ENCODE measurements around the gene ERVK3-1.

The ERVK3-1 gene

GRCh38 chr19:58326914-58327726, 21.9 kb downstream of the ERVK3-1 start, which contains the start of gene ZSCAN22:
Gene ZSCAN22, plus strand, starts transcription at chr19:58326994. Its CDS starts 7,809 bp downstream, at chr19:58334803.
- H3K79me1 ChIP-seq (ENCODE audit: low read depth, low read length), result peaks cover 7% of the 10 kb centered on the region
- no peak within 1 kb of the TSS for H4K91ac ChIP-seq (ENCODE audit: low read depth, low read length, poor library complexity)
- DNase-seq (ENCODE audit: low spot score), result peak; percentile 95
- H2BK5ac ChIP-seq (ENCODE audit: low read length), result peak within 1 kb of the TSS; percentile 30
- H3K23ac ChIP-seq (ENCODE audit: low read depth, low read length, poor library complexity), result peak within 1 kb of the TSS; percentile 99
- no peaks in the 10 kb centered on the region for H3K9me3 ChIP-seq (replicated peaks in 1 of 2; ENCODE audit: control insufficient read depth in 2 of 2, insufficient read depth in 1 of 2, low read depth in 1 of 2, low read length in 2 of 2)
- H3K27ac ChIP-seq (replicated peaks; ENCODE audit: low read length), result peak within 1 kb of the TSS; percentile 34
- peaks cover 5 to 8% of the 10 kb centered on the region in 2 donors for H3K4me1 ChIP-seq (ENCODE audit: control insufficient read depth in 2 of 2, insufficient read depth in 1 of 2, low read depth in 1 of 2, low read length in 2 of 2)
- H3K4me2 ChIP-seq (ENCODE audit: insufficient read depth, low read length, poor library complexity, severe bottlenecking), result peak within 1 kb of the TSS; percentile 95
- peak within 1 kb of the TSS; percentile 100 for H3K9ac ChIP-seq (ENCODE audit: low read depth, low read length, poor library complexity)
- peak within 1 kb of the TSS; percentile 89 for H3K18ac ChIP-seq (ENCODE audit: low read length)
- H2BK120ac ChIP-seq (ENCODE audit: low read depth, low read length), result peak within 1 kb of the TSS; percentile 38
- peak within 1 kb of the TSS; percentile 53 for H4K8ac ChIP-seq (ENCODE audit: low read depth, low read length)
- H3K27me3 ChIP-seq (ENCODE audit: control insufficient read depth in 3 of 3, insufficient read depth in 3 of 3, low read depth in 1 of 3, low read length in 3 of 3), result no peaks in the 10 kb centered on the region
- peak within 1 kb of the TSS; percentile 95 for H3K14ac ChIP-seq (ENCODE audit: low read length)
- no CpG with 5 or more reads among the region's 62 CpGs for WGBS, 2 donors (ENCODE audit: extremely low coverage in 2 of 2, insufficient read length in 2 of 2, insufficient replicate concordance in 1 of 2)
- H2BK15ac ChIP-seq (ENCODE audit: low read length), result peak within 1 kb of the TSS; percentile 38
- peak within 1 kb of the TSS; percentile 74 to 97 for H3K4me3 ChIP-seq (ENCODE audit: low read length in 2 of 2)
- peak within 1 kb of the TSS; percentile 91 for H2BK12ac ChIP-seq (ENCODE audit: low read length)
- peaks cover 4 to 18% of the 10 kb centered on the region in 2 donors for H3K36me3 ChIP-seq (replicated peaks in 1 of 2; ENCODE audit: control insufficient read depth in 2 of 2, insufficient read depth in 2 of 2, low read length in 2 of 2)
- peak within 1 kb of the TSS; percentile 61 for H3K4ac ChIP-seq (ENCODE audit: low read length)
- peak within 1 kb of the TSS; percentile 97 for H2AFZ ChIP-seq (ENCODE audit: low read length)
- peak within 1 kb of the TSS; percentile 86 for H2AK5ac ChIP-seq (ENCODE audit: low read depth, low read length)

DNA sequence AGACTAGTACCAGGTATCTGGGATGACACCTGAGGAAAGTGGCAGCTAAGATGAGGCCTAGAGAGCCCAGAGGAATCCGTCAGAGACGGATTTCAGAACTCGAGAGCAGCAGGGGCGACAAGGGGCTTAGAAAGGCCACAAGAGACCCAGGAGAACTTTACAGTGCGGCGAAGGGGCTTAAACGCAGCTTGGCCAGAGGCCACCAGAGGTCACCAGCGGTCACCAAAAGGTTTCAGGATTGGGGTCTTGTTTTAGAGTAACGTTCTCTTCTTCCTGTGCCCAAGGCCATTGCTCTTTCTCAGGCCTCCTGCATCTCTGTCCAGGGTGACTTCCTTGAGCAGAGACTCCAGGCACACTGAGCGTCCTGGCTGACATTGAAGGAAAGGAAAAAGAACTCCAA, 23.8 kb downstream of the ERVK3-1 start:
- Histone ChIP-seq H3K18ac (ENCODE audit: low read length) (no peak overlapping the region), H3K23ac (ENCODE audit: low read depth, low read length, poor library complexity) (no peak overlapping the region), H2AFZ (ENCODE audit: low read length) (peak overlapping the region; percentile 56), H2BK15ac (ENCODE audit: low read length) (no peak overlapping the region), H3K4ac (ENCODE audit: low read length) (no peak overlapping the region), H4K8ac (ENCODE audit: low read depth, low read length) (no peak overlapping the region), H3K9ac (ENCODE audit: low read depth, low read length, poor library complexity) (no peak overlapping the region), H4K91ac (ENCODE audit: low read depth, low read length, poor library complexity) (no peak overlapping the region), H3K27ac (replicated peaks; ENCODE audit: low read length) (no peak overlapping the region), H3K27me3 (ENCODE audit: control insufficient read depth in 3 of 3, insufficient read depth in 3 of 3, low read depth in 1 of 3, low read length in 3 of 3) (no peaks in the 10 kb centered on the region), H2AK5ac (ENCODE audit: low read depth, low read length) (no peak overlapping the region), H3K79me1 (ENCODE audit: low read depth, low read length) (peaks cover 7% of the 10 kb centered on the region), H3K4me1 (ENCODE audit: control insufficient read depth in 2 of 2, insufficient read depth in 1 of 2, low read depth in 1 of 2, low read length in 2 of 2) (peaks cover 5 to 8% of the 10 kb centered on the region in 2 donors), H3K14ac (ENCODE audit: low read length) (no peak overlapping the region), H2BK5ac (ENCODE audit: low read length) (no peak overlapping the region), H3K4me3 (ENCODE audit: low read length in 2 of 2) (peak overlapping the region in 1 of 2 donors; percentile 74), H2BK120ac (ENCODE audit: low read depth, low read length) (no peak overlapping the region), H3K9me3 (replicated peaks in 1 of 2; ENCODE audit: control insufficient read depth in 2 of 2, insufficient read depth in 1 of 2, low read depth in 1 of 2, low read length in 2 of 2) (no peaks in the 10 kb centered on the region), H3K36me3 (replicated peaks in 1 of 2; ENCODE audit: control insufficient read depth in 2 of 2, insufficient read depth in 2 of 2, low read length in 2 of 2) (peaks cover 2 to 9% of the 10 kb centered on the region in 2 donors), H3K4me2 (ENCODE audit: insufficient read depth, low read length, poor library complexity, severe bottlenecking) (no peak overlapping the region), H2BK12ac (ENCODE audit: low read length) (no peak overlapping the region)
- WGBS, 2 donors (ENCODE audit: extremely low coverage in 2 of 2, insufficient read length in 2 of 2, insufficient replicate concordance in 1 of 2), result no CpG with 5 or more reads among the region's 10 CpGs
- peak; percentile 47 for DNase-seq (ENCODE audit: low spot score)

- no peak overlapping the region for H3K18ac ChIP-seq (ENCODE audit: low read length)
- no peak overlapping the region for H4K8ac ChIP-seq (ENCODE audit: low read depth, low read length)
- no peak overlapping the region for H3K9ac ChIP-seq (ENCODE audit: low read depth, low read length, poor library complexity)
- H3K4me1 ChIP-seq (ENCODE audit: control insufficient read depth in 2 of 2, insufficient read depth in 1 of 2, low read depth in 1 of 2, low read length in 2 of 2), result peaks cover 4 to 8% of the 10 kb centered on the region in 2 donors
- H3K4me3 ChIP-seq (ENCODE audit: low read length in 2 of 2), result no peak overlapping the region
- H3K27ac ChIP-seq (replicated peaks; ENCODE audit: low read length), result no peak overlapping the region
- WGBS, 2 donors (ENCODE audit: extremely low coverage in 2 of 2, insufficient read length in 2 of 2, insufficient replicate concordance in 1 of 2), result no CpG with 5 or more reads among the region's 4 CpGs
- no peak overlapping the region for H2AFZ ChIP-seq (ENCODE audit: low read length)
- no peak overlapping the region for H2BK120ac ChIP-seq (ENCODE audit: low read depth, low read length)
- no peak overlapping the region for H2BK12ac ChIP-seq (ENCODE audit: low read length)
- no peaks in the 10 kb centered on the region for H3K27me3 ChIP-seq (ENCODE audit: control insufficient read depth in 3 of 3, insufficient read depth in 3 of 3, low read depth in 1 of 3, low read length in 3 of 3)
- H3K36me3 ChIP-seq (replicated peaks in 1 of 2; ENCODE audit: control insufficient read depth in 2 of 2, insufficient read depth in 2 of 2, low read length in 2 of 2), result peaks cover 3 to 10% of the 10 kb centered on the region in 2 donors
- peaks cover 3% of the 10 kb centered on the region for H3K79me1 ChIP-seq (ENCODE audit: low read depth, low read length)
- H3K4me2 ChIP-seq (ENCODE audit: insufficient read depth, low read length, poor library complexity, severe bottlenecking), result no peak overlapping the region
- H3K9me3 ChIP-seq (replicated peaks in 1 of 2; ENCODE audit: control insufficient read depth in 2 of 2, insufficient read depth in 1 of 2, low read depth in 1 of 2, low read length in 2 of 2), result no peaks in the 10 kb centered on the region
- no peak overlapping the region for H3K14ac ChIP-seq (ENCODE audit: low read length)
- DNase-seq (ENCODE audit: low spot score), result no peak
- no peak overlapping the region for H3K23ac ChIP-seq (ENCODE audit: low read depth, low read length, poor library complexity)
- no peak overlapping the region for H2AK5ac ChIP-seq (ENCODE audit: low read depth, low read length)
- no peak overlapping the region for H4K91ac ChIP-seq (ENCODE audit: low read depth, low read length, poor library complexity)
- H3K4ac ChIP-seq (ENCODE audit: low read length), result no peak overlapping the region
- H2BK15ac ChIP-seq (ENCODE audit: low read length), result no peak overlapping the region
- no peak overlapping the region for H2BK5ac ChIP-seq (ENCODE audit: low read length)
These were observed 25.3 kb downstream of the ERVK3-1 start for GRCh38 chr19:58330458-58330857.

- H3K27ac ChIP-seq (replicated peaks; ENCODE audit: low read length), result no peak overlapping the region
- no peak overlapping the region for H3K4ac ChIP-seq (ENCODE audit: low read length)
- H4K91ac ChIP-seq (ENCODE audit: low read depth, low read length, poor library complexity), result no peak overlapping the region
- no peak overlapping the region for H3K9ac ChIP-seq (ENCODE audit: low read depth, low read length, poor library complexity)
- H2BK120ac ChIP-seq (ENCODE audit: low read depth, low read length), result no peak overlapping the region
- peaks cover under 1 to 4% of the 10 kb centered on the region in 2 donors for H3K4me1 ChIP-seq (ENCODE audit: control insufficient read depth in 2 of 2, insufficient read depth in 1 of 2, low read depth in 1 of 2, low read length in 2 of 2)
- no peak overlapping the region for H2AFZ ChIP-seq (ENCODE audit: low read length)
- H3K18ac ChIP-seq (ENCODE audit: low read length), result no peak overlapping the region
- no peaks in the 10 kb centered on the region for H3K79me1 ChIP-seq (ENCODE audit: low read depth, low read length)
- H3K36me3 ChIP-seq (replicated peaks in 1 of 2; ENCODE audit: control insufficient read depth in 2 of 2, insufficient read depth in 2 of 2, low read length in 2 of 2), result peaks cover 11 to 29% of the 10 kb centered on the region in 2 donors
- H3K14ac ChIP-seq (ENCODE audit: low read length), result no peak overlapping the region
- DNase-seq (ENCODE audit: low spot score), result no peak
- no peaks in the 10 kb centered on the region for H3K27me3 ChIP-seq (ENCODE audit: control insufficient read depth in 3 of 3, insufficient read depth in 3 of 3, low read depth in 1 of 3, low read length in 3 of 3)
- no peak overlapping the region for H2BK12ac ChIP-seq (ENCODE audit: low read length)
- no peak overlapping the region for H4K8ac ChIP-seq (ENCODE audit: low read depth, low read length)
- no peak overlapping the region for H3K4me2 ChIP-seq (ENCODE audit: insufficient read depth, low read length, poor library complexity, severe bottlenecking)
- WGBS, 2 donors (ENCODE audit: extremely low coverage in 2 of 2, insufficient read length in 2 of 2, insufficient replicate concordance in 1 of 2), result no CpG with 5 or more reads among the region's 1 CpG
- no peak overlapping the region for H2BK15ac ChIP-seq (ENCODE audit: low read length)
- H2AK5ac ChIP-seq (ENCODE audit: low read depth, low read length), result no peak overlapping the region
- H2BK5ac ChIP-seq (ENCODE audit: low read length), result no peak overlapping the region
- no peak overlapping the region for H3K23ac ChIP-seq (ENCODE audit: low read depth, low read length, poor library complexity)
- H3K9me3 ChIP-seq (replicated peaks in 1 of 2; ENCODE audit: control insufficient read depth in 2 of 2, insufficient read depth in 1 of 2, low read depth in 1 of 2, low read length in 2 of 2), result no peaks in the 10 kb centered on the region
- no peak overlapping the region for H3K4me3 ChIP-seq (ENCODE audit: low read length in 2 of 2)
These were observed 27.5 kb downstream of the ERVK3-1 start for GRCh38 chr19:58332697-58333096.

All from neuronal stem cell (in vitro differentiated cells).